HFFc6 (cell line): Measurements from ENCODE around the gene MSH2. TPM values are rescaled to one million over a fixed set of nuclear protein-coding genes. Genes with fewer than 3 reads are reported as not detected.

Experiments used
- DNase-seq: peaks from one replicate; pipeline ENCODE4 v3.0.0-alpha.2; 2018
- H3K27ac Mint-ChIP-seq: 2 replicates; pipeline ENCODE4 v1.8.0; 2020; ENCODE audit warnings: mild to moderate bottlenecking, mixed read lengths
- H3K27me3 Mint-ChIP-seq: 2 replicates; pipeline ENCODE4 v1.8.0; 2021; ENCODE audit warnings: mild to moderate bottlenecking, moderate library complexity, mixed read lengths; ENCODE audit not compliant: insufficient read depth
- H3K36me3 Mint-ChIP-seq: 2 replicates; pipeline ENCODE4 v1.8.0; 2021; ENCODE audit warnings: low read depth, mixed read lengths
- H3K4me1 Mint-ChIP-seq: 2 replicates; pipeline ENCODE4 v1.8.0; 2020; ENCODE audit warnings: low read depth, mixed read lengths
- H3K4me3 Mint-ChIP-seq: 2 replicates; pipeline ENCODE4 v1.8.0; 2020; ENCODE audit warnings: mild to moderate bottlenecking, moderate library complexity, mixed read lengths
- H3K9me3 Mint-ChIP-seq: 2 replicates; pipeline ENCODE4 v1.8.0; 2020; ENCODE audit warnings: mild to moderate bottlenecking, mixed read lengths
- long read RNA-seq: library from polyadenylated mRNA; unstranded; transcript quantifications from one replicate; pipeline ENCODE4 v2.0.0, GENCODE V29; 2019
- total RNA-seq, 6 experiments: library from RNA; stranded (reverse); fragmentation: NEBNext Ultra II Directional; extraction: Animal tissue kit (Norgen Biotek cat#: 25700); gene quantifications; 2 replicates in 1 of 6; 3 replicates in 5 of 6; pipeline ENCODE4 v1.2.3, GENCODE V29; 2021
- TF ChIP-seq, protein P1 (sequence below): fragments of 200-600 bp; sonication (generic); IDR thresholded peaks from 2 replicates; pipeline ENCODE4 v1.5.0; 2021; ENCODE audit warnings: antibody characterized with exemption, mild to moderate bottlenecking

The MSH2 gene
- total RNA-seq: 10 to 100 TPM; 14.4 to 22.0 (median 20.5) TPM
- long read RNA-seq, transcript MSH2-201 (16 exons, 3,307 nt): major isoform, 11 of 16 reads
- long read RNA-seq, partial matches to known transcripts: 1 of 16 reads
- long read RNA-seq, other reads (novel, unspliced or antisense): 4 of 16 reads

GRCh38 chr2:47402805-47403608, at the start of gene MSH2:
Gene MSH2, plus strand, starts transcription at chr2:47403156. Its CDS starts 36 bp downstream, at chr2:47403192.
- Mint-ChIP-seq H3K4me3 (peak within 1 kb of the TSS; percentile 93), H3K9me3 (no peaks in the 10 kb centered on the region), H3K4me1 (peaks cover 20% of the 10 kb centered on the region), H3K36me3 (peaks cover 14% of the 10 kb centered on the region), H3K27me3 (no peaks in the 10 kb centered on the region), H3K27ac (peak within 1 kb of the TSS; percentile 66)
- TF ChIP-seq, protein P1, sequence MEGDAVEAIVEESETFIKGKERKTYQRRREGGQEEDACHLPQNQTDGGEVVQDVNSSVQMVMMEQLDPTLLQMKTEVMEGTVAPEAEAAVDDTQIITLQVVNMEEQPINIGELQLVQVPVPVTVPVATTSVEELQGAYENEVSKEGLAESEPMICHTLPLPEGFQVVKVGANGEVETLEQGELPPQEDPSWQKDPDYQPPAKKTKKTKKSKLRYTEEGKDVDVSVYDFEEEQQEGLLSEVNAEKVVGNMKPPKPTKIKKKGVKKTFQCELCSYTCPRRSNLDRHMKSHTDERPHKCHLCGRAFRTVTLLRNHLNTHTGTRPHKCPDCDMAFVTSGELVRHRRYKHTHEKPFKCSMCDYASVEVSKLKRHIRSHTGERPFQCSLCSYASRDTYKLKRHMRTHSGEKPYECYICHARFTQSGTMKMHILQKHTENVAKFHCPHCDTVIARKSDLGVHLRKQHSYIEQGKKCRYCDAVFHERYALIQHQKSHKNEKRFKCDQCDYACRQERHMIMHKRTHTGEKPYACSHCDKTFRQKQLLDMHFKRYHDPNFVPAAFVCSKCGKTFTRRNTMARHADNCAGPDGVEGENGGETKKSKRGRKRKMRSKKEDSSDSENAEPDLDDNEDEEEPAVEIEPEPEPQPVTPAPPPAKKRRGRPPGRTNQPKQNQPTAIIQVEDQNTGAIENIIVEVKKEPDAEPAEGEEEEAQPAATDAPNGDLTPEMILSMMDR: no peak
- DNase-seq: peak; percentile 80

- TF ChIP-seq, protein P1: no peak
- no peaks in the 10 kb centered on the region for H3K9me3 Mint-ChIP-seq
- no peaks in the 10 kb centered on the region for H3K36me3 Mint-ChIP-seq
- peak overlapping the region; percentile 69 for H3K27ac Mint-ChIP-seq
- H3K4me1 Mint-ChIP-seq: peaks cover 34% of the 10 kb centered on the region
- H3K27me3 Mint-ChIP-seq: no peaks in the 10 kb centered on the region
- peak overlapping the region; percentile 34; the same call in 1 of the 2 replicates for H3K4me3 Mint-ChIP-seq
- DNase-seq: peak; percentile 43
Observed at GRCh38 chr2:47354013-47354847, 48.7 kb upstream of the MSH2 start.

GRCh38 chr2:47354848-47355204, 48.1 kb upstream of the MSH2 start:
- no peaks in the 10 kb centered on the region for H3K9me3 Mint-ChIP-seq
- H3K36me3 Mint-ChIP-seq: no peaks in the 10 kb centered on the region
- TF ChIP-seq, protein P1: no peak
- peak overlapping the region; percentile 34; the same call in 1 of the 2 replicates for H3K4me3 Mint-ChIP-seq
- no peak for DNase-seq
- H3K27me3 Mint-ChIP-seq: no peaks in the 10 kb centered on the region
- peak overlapping the region; percentile 69 for H3K27ac Mint-ChIP-seq
- peaks cover 34% of the 10 kb centered on the region for H3K4me1 Mint-ChIP-seq

DNA sequence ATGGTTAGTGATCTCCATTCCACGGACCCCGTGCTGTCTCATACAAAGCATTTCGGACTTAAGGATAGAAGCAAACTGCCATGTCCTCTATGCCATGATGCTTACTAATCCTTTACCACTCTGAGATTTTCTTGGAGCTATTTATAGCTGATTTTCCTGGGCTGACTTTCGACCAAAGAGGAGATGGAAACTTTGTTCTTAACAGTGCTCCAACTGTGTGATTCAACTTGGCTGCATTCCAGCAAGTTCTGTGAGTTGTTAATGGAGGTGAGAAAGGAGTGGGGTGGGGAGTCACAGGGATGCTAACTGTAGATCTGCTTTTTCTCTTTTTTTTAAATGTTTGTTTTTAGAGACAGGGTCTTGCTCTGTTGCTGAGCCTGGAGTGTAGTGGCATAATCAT, 45.5 kb upstream of the MSH2 start:
- TF ChIP-seq, protein P1: no peak
- H3K36me3 Mint-ChIP-seq: no peaks in the 10 kb centered on the region
- H3K4me1 Mint-ChIP-seq: peaks cover 45% of the 10 kb centered on the region
- DNase-seq: peak; percentile 64
- H3K4me3 Mint-ChIP-seq: no peak overlapping the region
- H3K27ac Mint-ChIP-seq: peak overlapping the region; percentile 2; the same call in 1 of the 2 replicates
- no peaks in the 10 kb centered on the region for H3K9me3 Mint-ChIP-seq
- no peaks in the 10 kb centered on the region for H3K27me3 Mint-ChIP-seq

DNA sequence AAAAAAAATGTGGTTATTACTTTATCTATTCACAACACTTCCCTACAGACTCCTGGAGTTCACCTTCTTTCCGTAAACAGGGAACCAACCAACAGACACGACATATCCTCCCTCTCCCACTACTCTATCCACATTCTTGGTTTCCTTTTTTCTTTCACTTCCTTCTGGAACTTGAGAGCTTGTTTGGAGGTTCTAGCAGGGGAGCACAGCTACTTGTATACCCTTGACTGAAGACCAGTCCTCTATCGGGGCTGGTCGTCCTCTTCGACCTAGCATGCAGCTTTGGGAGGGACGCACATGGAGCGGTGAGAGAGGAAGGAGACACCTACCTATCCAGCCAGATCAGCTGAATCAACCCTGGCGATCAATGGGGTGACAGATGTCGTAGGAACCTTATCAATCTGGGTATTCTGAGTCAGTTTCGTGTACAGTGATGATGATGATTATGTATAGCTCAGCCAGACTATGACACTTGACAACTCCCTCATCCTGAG, 43.5 kb upstream of the MSH2 start:
- DNase-seq: no peak
- TF ChIP-seq, protein P1: no peak
- Mint-ChIP-seq H3K4me1 (peaks cover 38% of the 10 kb centered on the region), H3K36me3 (no peaks in the 10 kb centered on the region), H3K4me3 (no peak overlapping the region), H3K9me3 (no peaks in the 10 kb centered on the region), H3K27ac (no peak overlapping the region), H3K27me3 (no peaks in the 10 kb centered on the region)
